ENCODE data around the gene HLA-DPA1.
"Not testable (repeated sequence)": the region's sequence is repeated elsewhere in the genome, so short reads cannot be mapped to it uniquely, and the experiment has no call there.

Gene HLA-DPA1

DNA sequence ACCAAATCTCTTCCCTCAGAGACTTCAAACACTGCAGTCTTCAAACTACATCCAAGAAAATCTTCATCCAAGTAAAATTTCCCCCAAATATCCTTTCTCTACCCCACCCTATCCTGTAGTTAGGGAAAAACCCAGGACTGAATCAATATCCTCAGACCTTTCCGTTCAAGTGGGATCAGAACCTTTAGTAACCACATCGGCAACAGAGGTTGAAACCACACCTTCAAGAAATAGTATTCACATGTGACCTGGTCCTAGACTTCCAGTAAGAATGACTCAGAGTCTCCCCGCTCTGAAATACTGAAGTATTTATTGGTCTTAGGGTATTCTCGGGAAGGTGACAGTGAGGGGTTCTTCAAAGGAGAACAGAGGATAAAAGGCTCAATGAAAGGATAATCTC is 8.7 kb downstream of the HLA-DPA1 start:
- DNase-seq (ENCODE audit: low read depth, low spot score), result no peak

DNA sequence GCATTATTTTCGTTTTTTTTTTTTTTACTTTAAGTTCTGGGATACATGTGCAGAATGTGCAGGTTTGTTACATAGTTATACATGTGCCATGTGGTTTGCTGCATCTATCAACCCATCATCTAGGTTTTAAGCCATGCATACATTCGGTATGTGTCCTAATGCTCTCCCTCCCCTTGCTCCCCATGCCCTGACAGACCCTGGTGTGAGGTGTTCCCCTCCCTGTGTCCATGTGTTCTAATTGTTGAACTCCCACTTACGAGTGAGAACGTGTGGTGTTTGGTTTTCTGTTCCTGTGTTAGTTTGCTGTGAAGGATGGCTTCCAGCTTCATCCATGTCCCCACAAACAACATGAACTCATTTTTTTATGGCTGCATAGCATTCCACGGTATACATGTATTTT is 10.0 kb downstream of the HLA-DPA1 start:
- DNase-seq (ENCODE audit: low read depth, low spot score), result not testable (repeated sequence)

DNA sequence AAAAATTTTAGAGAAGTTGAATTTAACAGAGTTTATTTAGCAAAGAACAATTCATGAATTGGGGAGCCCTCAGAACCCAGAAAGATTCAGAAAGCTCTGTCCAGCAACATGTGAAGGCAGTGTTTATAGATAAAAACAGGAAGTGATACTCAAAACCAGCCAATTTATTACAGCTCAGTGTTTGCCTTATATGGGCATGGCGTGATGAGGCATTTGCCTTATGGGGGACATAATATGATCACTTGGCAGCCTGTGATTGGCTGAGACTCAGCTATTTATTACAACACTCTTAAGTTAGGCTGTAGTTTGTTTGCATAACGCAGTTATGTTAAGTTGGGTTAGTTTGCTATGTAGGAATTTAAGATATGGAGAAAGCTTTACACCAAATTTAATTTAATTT is 11.5 kb downstream of the HLA-DPA1 start:
- DNase-seq (ENCODE audit: low read depth, low spot score), result no peak

DNA sequence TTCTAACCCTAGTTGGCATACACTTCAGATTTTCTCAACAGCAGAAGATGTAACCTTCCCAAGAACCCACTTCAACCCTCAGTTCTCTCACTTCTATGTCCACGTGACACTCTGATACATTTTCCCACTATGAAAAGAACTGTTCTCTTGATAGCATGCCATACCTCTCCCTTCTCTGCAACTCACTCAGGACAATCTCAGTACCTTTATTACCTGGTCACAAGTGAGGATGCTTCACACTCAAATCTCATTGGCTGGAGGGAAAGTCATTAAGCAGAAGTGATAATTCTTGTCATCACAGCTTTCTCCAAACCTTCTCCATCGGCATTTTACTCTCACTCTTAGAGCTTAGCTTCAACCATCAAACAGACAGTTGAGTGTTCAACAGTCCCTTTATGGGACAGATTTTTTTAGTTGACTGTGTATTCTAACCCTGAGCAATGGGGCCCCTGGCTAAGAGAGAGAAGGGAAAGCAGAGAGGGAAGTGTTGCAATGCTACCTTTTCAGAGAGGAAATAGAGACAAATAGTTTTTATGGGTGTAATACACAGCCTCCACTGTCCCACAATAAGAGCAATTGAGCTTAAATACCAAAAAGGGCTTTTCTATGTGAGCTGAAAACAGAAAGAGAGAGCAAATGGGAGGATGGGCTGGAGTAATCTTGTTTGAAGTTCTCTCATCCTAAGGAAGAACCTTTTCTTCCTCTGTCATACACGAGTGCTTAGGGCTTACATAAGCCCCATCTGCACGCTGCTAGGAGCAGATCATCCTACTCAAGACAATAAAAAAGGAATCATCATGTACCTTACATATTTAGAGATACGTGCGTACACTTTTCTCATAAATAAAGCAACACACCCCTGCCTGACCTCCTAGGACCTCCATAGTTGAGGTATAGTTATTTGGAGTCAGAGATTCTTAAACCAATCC is 16.0 kb downstream of the HLA-DPA1 start:
- DNase-seq (ENCODE audit: low read depth, low spot score), result no peak

DNA sequence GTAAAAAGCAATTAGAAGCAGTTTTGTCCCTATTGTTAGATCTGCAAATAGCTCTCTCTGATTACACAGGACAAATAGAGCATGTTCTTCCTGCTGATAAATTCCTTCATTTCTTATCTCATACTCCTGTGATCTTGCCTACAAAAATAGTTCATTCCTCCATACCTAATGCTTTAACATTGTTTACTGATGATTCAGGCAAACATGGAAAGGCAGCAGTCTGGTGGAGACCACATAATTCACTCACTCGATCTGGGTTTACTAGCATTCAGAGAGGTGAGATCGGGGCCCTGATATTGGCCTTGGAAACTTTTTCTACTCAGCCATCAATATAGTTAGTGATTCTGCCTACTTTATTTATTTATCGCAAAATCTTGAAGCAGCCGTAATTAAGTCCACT is 20.2 kb downstream of the HLA-DPA1 start:
- DNase-seq (ENCODE audit: low read depth, low spot score), result no peak

DNA sequence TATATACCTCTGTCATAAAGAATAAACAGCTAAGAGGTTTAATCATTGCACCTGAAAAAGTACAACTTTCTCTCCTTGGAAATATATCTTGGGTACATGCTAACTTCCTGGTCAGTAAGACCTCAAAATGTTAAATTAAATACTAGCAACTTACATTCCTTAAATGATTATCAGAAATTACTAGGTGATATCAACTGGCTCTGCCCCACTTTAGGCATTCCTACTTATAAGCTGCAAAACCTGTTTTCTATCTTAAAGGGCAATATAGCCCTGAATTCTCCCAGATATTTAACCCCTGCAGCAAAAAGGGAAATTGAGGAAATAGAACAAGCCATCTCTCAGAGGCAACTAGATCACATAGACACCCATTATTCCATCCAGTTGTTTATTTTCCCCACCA is 20.8 kb downstream of the HLA-DPA1 start:
- no peak for DNase-seq (ENCODE audit: low read depth, low spot score)

DNA sequence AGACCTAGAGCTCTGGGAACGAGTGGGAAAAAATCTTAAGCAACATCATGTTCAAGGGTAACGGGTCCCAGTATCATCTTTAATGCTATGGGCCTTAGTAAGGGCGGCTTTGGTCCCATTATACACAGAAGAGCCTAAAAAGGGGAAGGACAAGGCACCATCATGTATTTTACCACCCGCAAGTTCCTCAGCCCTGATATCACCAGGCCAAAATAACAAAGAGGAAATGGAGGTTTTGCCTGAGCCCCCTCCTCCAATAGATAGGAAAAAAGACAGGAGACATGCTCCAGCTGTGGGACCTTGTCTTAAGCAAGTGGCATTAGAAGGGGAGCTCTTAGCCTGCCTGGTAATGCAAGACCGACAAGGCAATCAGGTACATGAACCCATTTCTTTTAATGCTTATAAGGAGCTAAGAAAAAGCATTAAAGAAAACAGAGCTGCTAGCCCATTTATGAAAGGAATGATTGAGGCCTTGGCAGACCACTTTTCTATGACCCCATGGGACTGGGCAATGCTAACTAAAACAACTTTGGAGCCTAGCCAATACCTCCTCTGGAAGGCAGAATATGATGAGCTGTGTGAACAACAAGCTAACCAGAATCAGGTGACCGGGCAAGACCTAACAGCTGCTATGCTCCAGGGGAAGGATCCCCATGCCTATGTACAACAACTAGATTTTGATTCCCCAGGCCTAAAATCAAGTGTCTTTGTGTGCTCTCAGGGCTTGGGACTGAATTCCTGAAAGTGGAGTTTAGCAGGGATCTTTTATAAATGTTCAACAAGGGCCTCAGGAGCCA is 23.2 kb downstream of the HLA-DPA1 start:
- no peak for DNase-seq (ENCODE audit: low read depth, low spot score)

DNA sequence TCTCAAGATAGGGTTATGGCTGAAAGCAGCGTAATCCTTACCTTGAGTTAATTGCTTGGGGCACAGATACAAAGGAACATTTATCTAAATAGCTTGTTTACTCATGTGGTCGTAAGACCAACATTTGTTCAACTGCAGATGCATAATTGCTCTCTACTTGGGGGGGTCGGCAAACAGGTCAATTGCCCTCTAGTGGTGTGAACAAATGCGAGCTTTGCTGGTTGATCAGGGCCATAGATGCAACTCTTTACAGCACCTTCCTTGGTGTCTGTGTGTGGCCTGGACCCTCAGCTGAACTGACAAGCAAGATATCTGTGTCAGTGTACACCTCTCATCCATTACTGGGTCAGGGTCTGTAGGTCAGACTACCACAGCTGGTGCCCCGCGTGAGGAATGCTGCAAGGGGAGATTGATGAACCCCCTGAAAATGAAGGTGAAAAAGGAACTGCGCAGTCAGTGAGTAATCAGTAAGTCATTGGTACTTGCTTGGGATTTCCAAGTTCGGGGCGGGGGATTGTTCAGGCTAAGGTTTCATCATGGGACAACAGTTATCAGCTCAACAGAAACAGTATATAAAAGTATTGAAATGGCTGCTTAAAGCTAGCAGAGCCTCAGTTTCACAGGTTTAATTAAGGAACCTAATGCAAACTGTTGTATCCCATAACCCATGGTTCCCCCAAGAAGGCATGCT is 24.0 kb downstream of the HLA-DPA1 start:
- no peak for DNase-seq (ENCODE audit: low read depth, low spot score)

DNA sequence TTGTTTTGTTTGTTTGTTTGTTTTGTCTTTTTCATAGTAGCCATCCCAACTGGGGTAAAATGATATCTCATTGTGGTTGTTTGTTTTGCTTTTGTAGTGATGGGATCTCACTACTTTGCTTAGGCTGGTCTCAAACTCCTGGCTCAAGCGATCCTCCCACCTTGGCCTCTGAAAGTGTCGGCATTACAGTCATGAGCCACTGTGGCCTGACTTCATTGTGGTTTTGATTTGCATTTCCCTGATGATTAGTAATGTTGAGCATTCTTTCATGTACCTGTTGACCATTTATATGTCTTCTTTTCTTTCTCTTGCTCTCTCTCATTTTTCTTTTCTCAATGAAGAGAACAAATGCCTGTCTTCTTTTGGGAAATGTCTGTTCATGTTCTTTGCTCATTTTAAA is 33.3 kb downstream of the HLA-DPA1 start:
- DNase-seq (ENCODE audit: low read depth, low spot score), result no peak

DNA sequence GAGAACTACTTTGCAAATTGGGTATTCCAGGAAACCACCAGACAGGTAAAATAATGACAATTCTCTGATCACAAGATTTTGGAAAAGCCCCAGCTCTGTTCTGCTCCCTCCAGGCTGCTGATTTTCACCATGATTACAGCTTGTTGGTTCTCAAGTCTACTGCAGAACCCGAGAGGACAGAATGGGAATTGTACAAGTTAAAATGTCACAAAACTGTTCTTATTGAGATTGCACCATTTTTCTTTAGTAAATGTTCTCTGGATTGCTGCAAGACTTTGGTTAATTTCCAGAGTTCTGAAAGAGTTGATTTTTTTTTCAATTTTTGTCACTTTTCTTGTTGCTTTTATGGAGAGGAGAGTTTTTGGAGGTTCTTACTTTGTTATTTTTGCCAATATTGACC is 36.9 kb downstream of the HLA-DPA1 start:
- no peak for DNase-seq (ENCODE audit: low read depth, low spot score)

DNA sequence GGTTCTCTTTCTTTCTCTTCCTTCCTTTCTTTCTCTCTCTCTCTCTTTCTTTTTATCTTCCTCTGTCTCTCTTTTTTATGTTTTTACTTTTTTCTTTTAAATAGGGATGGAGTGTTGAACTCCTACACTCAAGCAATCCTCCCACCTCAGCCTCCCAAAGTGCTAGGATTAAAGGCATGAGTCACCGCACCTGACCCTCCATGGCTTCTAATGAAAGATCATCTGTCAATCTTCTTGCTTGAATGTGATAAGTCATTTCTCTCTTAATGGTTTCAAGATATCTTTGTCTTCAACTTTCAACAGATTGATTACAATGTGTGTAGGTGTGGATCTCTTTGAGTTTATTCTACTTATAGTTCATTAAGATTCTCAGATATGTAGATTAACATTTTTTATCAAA is 38.9 kb downstream of the HLA-DPA1 start:
- DNase-seq (ENCODE audit: low read depth, low spot score), result no peak

DNA sequence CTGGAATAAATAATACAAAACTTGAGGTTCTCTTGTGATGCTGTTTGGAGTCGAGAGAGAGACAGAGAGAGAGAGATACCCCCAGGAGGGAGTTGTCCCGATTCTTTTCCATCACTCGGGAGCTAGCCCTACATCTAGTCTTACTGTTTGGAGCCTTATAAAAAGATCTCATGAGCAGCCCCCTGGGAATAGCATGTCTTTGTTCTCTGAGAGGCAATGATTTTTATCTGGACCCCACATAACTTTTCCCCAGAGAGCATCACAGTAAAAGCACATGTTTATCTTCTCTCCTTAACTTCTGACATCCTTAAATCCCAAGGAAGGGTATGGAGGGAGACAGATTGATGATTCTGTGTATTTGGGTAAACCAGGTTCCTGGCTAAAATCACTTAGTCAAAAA is 43.2 kb downstream of the HLA-DPA1 start:
- no peak for DNase-seq (ENCODE audit: low read depth, low spot score)

DNA sequence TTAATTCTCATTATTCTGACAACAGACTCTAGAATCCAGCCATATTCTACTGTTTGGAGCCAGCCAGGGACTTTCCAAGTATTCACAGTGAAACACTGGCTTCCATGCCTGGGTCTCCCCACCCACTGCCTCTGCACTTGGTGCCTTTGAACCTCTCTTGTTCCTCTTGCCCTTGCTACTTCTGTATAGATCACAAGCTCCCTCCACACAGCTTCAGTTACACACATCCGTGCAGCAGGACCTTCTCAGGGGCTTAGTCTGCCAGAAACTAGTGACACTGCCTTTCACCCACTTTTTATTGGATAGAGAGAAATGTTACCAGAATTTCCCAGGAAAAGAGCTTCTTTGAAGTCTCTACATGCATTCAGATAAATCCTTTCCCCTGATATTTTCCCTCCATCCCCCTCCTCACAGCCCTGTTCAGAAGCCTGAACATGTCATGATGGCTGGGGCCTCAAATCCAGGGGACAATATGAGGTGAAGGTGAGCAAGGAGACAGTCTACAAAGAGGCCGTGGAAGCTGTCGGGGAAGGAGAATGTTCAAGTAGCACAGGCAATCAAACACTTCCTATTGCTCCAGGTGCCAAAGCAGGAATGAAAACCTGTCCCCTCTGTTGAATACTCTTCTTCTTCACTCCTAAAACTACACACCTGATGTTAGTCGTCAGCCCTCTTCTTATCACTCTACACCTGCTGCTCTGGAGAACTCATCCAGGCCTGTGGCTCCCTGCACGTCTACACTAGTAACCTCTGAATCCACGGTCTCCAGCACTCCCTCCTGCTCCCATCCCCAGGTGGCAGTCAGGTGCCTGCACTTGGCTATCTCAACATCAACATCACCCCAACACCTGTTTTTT is 43.9 kb downstream of the HLA-DPA1 start:
- DNase-seq (ENCODE audit: low read depth, low spot score), result no peak

DNA sequence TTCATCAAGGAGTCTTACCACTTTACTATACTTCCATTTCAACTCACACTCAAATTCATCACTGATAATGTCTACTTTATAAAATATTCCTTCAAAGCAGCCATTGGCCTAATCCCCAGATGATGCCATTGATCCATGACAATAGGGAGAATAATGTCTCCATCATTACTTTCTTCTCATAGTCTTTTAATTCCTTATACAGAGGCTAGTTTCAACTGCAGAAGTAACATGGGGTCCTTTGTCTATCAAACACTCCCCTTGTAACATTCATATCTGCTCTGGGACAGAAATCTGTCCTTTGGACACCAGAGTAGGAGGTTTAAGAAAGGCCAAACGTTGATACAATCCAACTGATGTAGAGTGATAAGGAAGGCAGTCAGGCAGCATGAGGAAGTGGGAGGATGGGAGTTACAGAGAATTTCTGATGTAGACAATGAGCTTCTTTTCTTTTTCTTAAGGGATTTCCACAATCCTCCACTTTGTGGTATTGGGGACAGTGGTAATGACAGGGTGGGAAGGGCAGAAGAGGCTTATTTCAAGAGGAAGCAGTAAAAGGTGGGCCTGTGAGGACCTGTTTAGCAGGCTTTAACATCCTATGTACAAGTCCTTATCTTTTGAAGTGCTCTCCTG is 45.1 kb downstream of the HLA-DPA1 start:
- DNase-seq (ENCODE audit: low read depth, low spot score), result no peak

DNA sequence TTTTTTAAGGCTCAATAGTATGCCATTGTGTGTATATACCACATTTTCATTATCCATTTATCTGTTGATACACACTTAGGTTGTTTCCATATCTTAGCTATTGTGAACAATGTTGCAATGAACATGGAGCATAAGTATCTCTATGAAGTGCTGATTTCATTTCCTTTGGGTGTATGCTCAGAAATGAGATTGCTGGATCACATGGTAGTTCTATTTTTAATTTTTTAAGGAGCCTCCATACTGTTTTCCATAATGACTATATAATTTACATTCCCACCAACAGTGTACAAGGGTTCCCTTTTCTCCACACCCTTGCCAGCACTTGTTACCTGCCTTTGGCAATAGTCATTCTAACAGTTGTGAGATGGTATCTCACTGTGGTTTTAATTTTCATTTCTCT is 48.9 kb downstream of the HLA-DPA1 start:
- no peak for DNase-seq (ENCODE audit: low read depth, low spot score)

DNA sequence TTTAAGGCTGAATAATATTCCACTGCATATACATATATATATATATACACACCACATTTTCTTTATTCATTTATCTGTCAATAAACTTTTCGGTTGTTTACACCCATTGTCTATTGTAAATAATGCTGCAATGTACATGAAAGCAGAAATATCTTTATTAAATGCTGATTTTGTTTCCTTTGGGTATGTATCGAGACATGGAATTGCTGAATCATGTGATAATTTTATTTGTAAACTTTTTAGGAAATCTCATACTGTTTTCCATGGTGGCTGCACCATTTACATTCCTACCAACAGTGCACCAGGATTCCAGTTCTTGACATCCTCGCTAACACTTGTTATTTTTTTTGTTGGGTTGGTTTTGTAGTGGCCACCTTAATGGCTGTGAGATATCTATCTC is 49.9 kb downstream of the HLA-DPA1 start:
- no peak for DNase-seq (ENCODE audit: low read depth, low spot score)

DNA sequence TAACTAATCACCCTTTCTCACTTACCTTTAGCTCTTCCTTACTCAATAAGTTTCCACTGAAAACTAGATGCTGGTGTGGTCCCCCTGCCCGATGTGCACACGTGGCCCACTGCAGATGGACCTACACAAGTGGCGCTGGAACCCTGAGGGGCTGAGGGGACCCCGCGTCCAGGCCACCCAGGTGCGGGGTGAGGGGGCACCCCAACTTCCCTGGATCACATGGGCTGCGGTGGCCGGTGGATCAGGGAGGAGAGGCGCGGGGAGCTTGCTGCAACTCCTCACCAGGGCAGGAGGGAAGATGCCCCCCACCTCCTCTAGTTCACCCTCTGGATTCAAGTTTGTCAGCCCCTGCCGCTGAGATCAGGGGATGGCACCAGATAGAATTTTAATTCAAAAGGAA is 51.5 kb downstream of the HLA-DPA1 start:
- no peak for DNase-seq (ENCODE audit: low read depth, low spot score)

DNA sequence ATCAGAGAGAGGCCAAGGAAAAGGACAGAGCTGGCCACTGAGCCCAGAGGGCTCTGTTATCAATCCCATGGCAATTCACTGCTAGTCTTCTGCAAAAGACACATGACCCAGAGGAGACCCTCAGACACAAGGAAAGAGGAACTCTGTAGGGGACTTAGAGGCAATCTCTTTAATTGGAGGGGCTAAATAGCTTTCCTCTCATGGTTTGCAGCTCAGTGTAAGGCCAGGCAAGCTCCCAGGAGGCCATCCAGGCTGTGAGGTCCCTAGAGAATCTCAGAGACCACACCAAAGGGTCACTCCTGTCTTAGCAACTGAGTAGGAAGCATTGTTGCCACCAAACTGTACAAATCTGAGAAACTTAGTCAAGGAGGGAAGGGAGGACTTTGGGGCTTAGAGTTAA is 54.1 kb downstream of the HLA-DPA1 start:
- DNase-seq (ENCODE audit: low read depth, low spot score), result no peak

DNA sequence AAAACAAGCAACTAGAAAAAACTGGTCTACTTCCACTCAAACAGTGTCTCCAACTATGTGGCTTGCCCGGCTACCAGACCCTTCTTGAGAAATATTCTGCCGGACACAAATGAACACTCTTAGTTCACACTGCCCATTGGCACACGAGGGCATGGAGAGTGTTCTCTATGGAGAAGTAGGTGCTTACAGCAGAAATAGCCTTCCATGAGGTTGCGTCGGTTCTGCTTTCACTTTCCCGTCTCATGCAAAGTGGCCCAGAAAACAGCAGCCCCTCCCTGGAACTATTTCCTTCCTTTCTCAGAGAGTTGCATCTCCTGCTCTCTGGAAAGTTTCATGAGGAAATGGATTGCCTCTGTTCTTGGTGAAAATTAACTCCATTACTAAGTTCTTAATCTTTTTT is 54.5 kb downstream of the HLA-DPA1 start:
- no peak for DNase-seq (ENCODE audit: low read depth, low spot score)

DNA sequence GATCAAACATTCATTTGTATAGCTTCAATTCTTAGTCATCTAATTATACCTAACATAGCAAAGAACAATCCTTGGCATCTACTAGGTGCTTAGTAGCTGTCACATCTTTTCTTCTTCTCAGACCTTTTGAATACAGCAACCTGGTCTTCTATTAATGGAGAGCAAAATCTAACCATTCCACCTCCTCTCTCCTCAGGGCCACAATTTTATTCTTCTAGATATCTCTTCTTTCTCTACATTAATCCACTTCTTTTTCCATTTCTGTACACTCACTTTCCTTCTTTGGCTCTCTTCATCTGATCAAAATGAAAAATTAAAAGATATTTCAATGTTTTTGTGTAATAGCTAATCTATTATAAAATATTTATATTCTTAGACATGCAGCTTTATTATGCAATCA is 55.0 kb downstream of the HLA-DPA1 start:
- DNase-seq (ENCODE audit: low read depth, low spot score), result no peak

All from brain pericyte (primary cell).